Cardiac fibroblast (primary cell): ENCODE measurements around the gene ANGPT4.

Source experiments
- DNase-seq, 2 donors: peaks; one replicate each; pipeline versions ENCODE4 v3.0.0 to v3.0.0-alpha.2; 2010; ENCODE audit warnings: low read depth in 2 of 2
- H3K4me3 ChIP-seq, 2 donors: replicated peaks in 1 of 2; 1 replicate in 1 of 2; 2 replicates in 1 of 2; pipeline ENCODE4 v1.5.1; 2011; ENCODE audit warnings: low read depth in 2 of 2, low read length in 2 of 2, mild to moderate bottlenecking in 2 of 2, moderate library complexity in 1 of 2
- TF ChIP-seq, protein P1 (sequence below): IDR thresholded peaks from one replicate; pipeline ENCODE4 v1.5.1; 2011; ENCODE audit warnings: low read depth, mild to moderate bottlenecking, low read length, inconsistent platforms

The ANGPT4 gene, protein sequence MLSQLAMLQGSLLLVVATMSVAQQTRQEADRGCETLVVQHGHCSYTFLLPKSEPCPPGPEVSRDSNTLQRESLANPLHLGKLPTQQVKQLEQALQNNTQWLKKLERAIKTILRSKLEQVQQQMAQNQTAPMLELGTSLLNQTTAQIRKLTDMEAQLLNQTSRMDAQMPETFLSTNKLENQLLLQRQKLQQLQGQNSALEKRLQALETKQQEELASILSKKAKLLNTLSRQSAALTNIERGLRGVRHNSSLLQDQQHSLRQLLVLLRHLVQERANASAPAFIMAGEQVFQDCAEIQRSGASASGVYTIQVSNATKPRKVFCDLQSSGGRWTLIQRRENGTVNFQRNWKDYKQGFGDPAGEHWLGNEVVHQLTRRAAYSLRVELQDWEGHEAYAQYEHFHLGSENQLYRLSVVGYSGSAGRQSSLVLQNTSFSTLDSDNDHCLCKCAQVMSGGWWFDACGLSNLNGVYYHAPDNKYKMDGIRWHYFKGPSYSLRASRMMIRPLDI

DNA sequence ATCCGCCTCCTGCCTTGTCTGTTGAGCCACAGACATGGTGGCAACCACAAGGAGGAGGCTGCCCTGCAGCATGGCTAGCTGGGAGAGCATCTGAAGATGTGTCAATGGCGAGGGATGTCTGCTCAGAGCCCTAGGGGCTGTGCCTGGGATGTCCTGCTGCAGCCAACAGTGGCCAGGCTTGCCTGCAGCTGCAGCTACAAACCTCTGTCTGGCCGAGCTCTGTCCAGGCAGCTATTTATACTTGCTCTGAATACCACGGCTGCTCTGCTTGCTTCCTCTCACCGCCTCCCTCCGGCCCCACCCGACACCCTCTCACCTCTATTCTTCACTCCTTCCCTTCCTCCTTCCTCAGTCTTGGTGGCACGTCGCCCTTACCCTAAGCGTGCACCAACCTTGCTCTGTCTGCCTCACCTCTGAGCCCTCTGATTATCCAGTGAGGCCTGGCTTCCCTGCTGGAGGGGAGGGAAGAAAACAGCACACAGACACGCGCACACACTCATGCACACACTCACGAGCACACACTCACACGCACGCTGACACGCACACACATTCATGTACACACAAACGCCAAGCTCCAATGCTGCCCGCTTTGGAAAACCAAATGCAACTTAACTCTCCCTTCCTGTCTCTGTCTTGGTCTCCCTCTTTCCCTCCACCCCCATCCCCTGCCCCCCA, at the start of gene ANGPT4:
Gene ANGPT4 (minus strand): TSS at position 210 of the 675 bp plus-strand sequence. CDS start 120 bp downstream, at position 90.
- no peak within 1 kb of the TSS for H3K4me3 ChIP-seq
- DNase-seq: no peak
- TF ChIP-seq, protein P1, sequence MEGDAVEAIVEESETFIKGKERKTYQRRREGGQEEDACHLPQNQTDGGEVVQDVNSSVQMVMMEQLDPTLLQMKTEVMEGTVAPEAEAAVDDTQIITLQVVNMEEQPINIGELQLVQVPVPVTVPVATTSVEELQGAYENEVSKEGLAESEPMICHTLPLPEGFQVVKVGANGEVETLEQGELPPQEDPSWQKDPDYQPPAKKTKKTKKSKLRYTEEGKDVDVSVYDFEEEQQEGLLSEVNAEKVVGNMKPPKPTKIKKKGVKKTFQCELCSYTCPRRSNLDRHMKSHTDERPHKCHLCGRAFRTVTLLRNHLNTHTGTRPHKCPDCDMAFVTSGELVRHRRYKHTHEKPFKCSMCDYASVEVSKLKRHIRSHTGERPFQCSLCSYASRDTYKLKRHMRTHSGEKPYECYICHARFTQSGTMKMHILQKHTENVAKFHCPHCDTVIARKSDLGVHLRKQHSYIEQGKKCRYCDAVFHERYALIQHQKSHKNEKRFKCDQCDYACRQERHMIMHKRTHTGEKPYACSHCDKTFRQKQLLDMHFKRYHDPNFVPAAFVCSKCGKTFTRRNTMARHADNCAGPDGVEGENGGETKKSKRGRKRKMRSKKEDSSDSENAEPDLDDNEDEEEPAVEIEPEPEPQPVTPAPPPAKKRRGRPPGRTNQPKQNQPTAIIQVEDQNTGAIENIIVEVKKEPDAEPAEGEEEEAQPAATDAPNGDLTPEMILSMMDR: no peak

DNA sequence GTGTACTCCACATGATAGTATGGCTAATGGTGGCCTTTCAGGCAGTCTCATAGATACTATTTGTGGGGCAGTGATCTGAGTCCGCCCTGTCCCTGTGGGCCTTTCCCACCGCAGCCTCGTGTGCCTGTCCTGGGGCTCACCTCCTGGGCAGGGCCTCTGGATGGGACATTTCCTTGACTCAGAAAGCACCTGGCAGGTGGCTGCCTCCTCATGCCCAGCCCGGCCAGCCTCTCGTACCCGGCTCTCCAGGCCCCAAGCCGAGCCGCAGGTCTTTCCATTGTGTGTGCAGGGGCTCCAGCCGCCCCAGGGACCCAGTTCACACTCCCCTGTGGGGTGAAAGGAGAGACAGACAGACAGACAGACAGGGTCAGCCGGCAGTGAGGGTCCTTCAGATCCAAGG, 47.7 kb upstream of the ANGPT4 start:
- H3K4me3 ChIP-seq: no peak overlapping the region
- DNase-seq: no peak
- TF ChIP-seq, protein P1: no peak

DNA sequence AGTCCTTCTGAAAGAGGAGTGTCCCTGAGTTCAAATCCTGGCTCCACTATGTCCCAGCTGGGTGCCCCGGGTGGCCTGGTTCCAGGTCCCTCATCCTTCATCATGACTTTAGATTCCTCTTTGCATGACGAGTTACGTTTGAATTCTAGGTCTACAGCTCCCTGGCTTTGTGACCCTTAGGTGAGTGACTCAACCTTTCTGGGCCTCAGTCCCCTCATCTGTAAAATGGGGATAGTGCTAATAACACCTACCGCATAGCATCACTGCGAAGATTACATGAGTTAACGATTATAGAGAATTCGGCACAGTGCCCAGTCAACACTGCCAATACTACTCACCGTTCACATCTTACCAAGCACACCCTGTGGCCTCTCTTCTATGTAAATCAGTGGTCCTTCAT, 46.5 kb upstream of the ANGPT4 start:
- TF ChIP-seq, protein P1: no peak
- no peak for DNase-seq
- no peak overlapping the region for H3K4me3 ChIP-seq

DNA sequence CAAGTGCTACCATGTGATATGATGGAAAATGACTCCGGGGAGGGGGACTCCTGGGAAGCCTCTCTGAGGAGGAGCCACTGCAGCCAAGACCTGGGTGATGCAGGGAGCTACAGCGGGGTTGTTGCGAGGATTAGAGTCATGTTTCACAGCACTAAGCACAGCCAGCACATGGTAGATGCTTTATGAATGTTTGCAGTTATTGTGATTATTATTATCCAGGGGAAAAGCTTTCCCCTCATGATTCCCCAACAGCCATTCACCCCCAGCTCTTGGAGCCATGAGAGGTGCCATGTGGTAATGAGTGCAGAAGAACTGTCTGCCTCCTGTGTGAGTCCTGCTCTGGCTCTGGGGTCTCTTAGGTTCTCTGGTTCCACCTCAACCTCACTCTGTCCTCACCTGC, 46.1 kb upstream of the ANGPT4 start:
- no peak for DNase-seq
- H3K4me3 ChIP-seq: no peak overlapping the region
- TF ChIP-seq, protein P1: no peak

DNA sequence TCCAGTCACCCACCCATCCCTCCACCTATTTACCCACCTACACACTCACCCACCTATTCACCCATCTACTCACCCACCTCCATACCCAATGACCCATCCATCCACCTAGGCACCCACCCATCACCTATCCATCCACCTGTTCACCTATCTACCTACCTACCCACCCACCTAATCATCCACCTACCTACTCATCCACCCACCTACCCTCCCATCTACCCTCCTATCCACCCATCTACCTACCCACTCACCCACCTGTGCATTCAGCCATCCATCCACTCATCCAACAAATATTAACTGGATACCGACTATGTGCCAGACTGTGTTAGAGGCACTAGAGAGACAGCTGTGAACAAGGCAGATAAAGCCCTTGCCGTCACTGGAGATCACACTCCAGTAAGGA, 45.6 kb upstream of the ANGPT4 start:
- H3K4me3 ChIP-seq: no peak overlapping the region
- no peak for DNase-seq
- TF ChIP-seq, protein P1: no peak

DNA sequence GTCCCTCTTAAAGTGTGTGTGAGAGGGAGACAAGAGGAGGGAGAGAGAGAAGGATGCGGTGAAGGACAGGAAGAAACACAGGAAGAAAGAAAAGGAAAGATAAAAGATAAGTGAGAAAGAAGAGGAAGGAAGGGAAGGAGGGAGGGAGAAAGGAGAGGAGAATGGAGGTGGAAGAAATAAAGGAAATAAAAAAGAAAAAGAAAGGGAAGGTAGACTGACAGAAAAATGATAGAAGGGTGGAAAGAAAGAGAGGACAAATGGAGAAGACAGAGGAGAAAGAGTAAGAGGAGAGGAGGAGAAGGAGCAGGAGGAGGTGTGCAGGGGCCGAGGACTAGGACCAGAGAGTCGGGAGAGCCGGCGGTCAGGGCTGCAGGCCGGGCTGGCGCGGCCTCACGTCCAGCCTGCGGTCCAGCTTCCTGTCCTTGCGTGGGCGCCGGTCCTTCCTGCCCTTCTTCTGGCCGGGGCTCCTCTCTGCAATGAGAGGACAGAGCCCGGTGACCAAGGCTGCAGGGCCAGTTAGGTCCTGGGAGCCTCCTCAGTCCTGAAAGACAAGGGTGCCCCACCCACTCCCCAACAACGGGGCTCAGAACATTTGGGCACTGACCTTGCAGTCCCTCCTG, 44.0 kb upstream of the ANGPT4 start:
- H3K4me3 ChIP-seq: no peak overlapping the region
- TF ChIP-seq, protein P1: no peak
- no peak for DNase-seq
